Thoracic aorta (tissue), 2 donors: ENCODE results near the gene FAM83E. TPM values are rescaled to one million over a fixed set of nuclear protein-coding genes. Genes with fewer than 3 reads are reported as not detected.

Source experiments
- ATAC-seq: fragments of 150-250 bp; one replicate; pipeline ENCODE4 v1.8.0; 2017; ENCODE audit warnings: low read depth; ENCODE audit not compliant: insufficient number of reproducible peaks, low FRiP score
- DNase-seq: peaks from one replicate; pipeline ENCODE4 v3.0.0-alpha.2; 2020; ENCODE audit warnings: low spot score
- H3K27ac ChIP-seq, 2 donors: fragments of 200-600 bp; sonication (generic); 1 replicate in 1 of 2; 2 replicates in 1 of 2; pipeline ENCODE4 v1.5.1; 2016; ENCODE audit warnings: mild to moderate bottlenecking in 2 of 2, moderate library complexity in 2 of 2
- H3K27me3 ChIP-seq: fragments of 200-600 bp; sonication (generic); replicated peaks from 2 replicates; pipeline ENCODE4 v1.6.0; 2016; ENCODE audit warnings: mild to moderate bottlenecking; ENCODE audit not compliant: insufficient read depth
- H3K36me3 ChIP-seq: fragments of 200-600 bp; sonication (generic); one replicate; pipeline ENCODE4 v1.5.1; 2016
- H3K4me1 ChIP-seq, 2 donors: fragments of 200-600 bp; sonication (generic); 1 replicate in 1 of 2; 2 replicates in 1 of 2; pipeline versions ENCODE4 v1.5.1 to v1.6.0; 2016; ENCODE audit warnings: low read depth in 2 of 2, mild to moderate bottlenecking in 1 of 2; ENCODE audit not compliant: control insufficient read depth in 1 of 2
- H3K4me3 ChIP-seq: fragments of 200-600 bp; sonication (generic); 2 replicates; pipeline ENCODE4 v1.5.1; 2016; ENCODE audit warnings: mild to moderate bottlenecking
- H3K9me3 ChIP-seq: fragments of 200-600 bp; sonication (generic); 2 replicates; pipeline ENCODE4 v1.5.1; 2016
- total RNA-seq, 2 donors: library from RNA; depleted of rRNA; stranded (reverse); fragments of >200 nt; gene quantifications; one replicate each; pipeline versions ENCODE4 v1.1.0 to v1.2.3, GENCODE V29; 2016
- TF ChIP-seq, protein P1 (sequence below): fragments of 200-600 bp; sonication (generic); IDR thresholded peaks from one replicate; pipeline ENCODE4 v1.5.1; 2019; ENCODE audit warnings: antibody characterized with exemption

Gene FAM83E
- total RNA-seq, 2 donors from 2014 or later = 2.0 TPM; not detected in 1

DNA sequence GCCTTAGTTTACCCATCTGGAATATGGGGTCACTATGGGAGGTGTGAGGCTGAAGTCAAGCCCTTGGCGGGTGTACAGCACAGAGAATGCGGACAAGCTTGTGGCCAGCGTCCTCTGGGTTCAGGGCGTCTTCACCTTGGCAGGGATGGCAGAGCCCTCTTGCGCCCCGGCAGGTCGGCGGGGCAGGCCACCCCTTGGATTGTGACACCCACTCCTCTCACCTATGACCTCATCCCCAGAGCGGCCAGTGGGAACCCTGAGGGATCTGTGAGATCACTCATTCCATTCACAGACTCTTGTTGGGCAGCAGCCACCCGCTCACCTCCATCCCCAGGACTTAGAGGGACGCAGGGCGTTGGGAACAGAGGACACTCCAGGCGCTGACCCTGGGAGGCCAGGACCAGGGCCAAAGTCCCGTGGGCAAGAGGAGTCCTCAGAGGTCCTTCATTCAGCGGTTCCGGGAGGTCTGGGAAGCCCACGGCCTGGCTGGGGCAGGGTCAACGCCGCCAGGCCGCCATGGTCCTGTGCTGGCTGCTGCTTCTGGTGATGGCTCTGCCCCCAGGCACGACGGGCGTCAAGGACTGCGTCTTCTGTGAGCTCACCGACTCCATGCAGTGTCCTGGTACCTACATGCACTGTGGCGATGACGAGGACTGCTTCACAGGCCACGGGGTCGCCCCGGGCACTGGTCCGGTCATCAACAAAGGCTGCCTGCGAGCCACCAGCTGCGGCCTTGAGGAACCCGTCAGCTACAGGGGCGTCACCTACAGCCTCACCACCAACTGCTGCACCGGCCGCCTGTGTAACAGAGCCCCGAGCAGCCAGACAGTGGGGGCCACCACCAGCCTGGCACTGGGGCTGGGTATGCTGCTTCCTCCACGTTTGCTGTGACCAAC lies 8.2 kb downstream of the FAM83E start, which contains the start of gene SPACA4:
Gene SPACA4, plus strand, starts transcription at position 280 of the 896 bp plus-strand sequence. Its CDS starts 237 bp downstream, at position 517.
- Histone ChIP-seq H3K4me3 (no peak within 1 kb of the TSS), H3K27me3 (no peaks in the 10 kb centered on the region), H3K9me3 (no peaks in the 10 kb centered on the region), H3K4me1 (no peaks in the 10 kb centered on the region), H3K27ac (no peak within 1 kb of the TSS), H3K36me3 (no peaks in the 10 kb centered on the region)
- no peak for ATAC-seq
- TF ChIP-seq, protein P1, sequence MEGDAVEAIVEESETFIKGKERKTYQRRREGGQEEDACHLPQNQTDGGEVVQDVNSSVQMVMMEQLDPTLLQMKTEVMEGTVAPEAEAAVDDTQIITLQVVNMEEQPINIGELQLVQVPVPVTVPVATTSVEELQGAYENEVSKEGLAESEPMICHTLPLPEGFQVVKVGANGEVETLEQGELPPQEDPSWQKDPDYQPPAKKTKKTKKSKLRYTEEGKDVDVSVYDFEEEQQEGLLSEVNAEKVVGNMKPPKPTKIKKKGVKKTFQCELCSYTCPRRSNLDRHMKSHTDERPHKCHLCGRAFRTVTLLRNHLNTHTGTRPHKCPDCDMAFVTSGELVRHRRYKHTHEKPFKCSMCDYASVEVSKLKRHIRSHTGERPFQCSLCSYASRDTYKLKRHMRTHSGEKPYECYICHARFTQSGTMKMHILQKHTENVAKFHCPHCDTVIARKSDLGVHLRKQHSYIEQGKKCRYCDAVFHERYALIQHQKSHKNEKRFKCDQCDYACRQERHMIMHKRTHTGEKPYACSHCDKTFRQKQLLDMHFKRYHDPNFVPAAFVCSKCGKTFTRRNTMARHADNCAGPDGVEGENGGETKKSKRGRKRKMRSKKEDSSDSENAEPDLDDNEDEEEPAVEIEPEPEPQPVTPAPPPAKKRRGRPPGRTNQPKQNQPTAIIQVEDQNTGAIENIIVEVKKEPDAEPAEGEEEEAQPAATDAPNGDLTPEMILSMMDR = no peak
- no peak for DNase-seq

DNA sequence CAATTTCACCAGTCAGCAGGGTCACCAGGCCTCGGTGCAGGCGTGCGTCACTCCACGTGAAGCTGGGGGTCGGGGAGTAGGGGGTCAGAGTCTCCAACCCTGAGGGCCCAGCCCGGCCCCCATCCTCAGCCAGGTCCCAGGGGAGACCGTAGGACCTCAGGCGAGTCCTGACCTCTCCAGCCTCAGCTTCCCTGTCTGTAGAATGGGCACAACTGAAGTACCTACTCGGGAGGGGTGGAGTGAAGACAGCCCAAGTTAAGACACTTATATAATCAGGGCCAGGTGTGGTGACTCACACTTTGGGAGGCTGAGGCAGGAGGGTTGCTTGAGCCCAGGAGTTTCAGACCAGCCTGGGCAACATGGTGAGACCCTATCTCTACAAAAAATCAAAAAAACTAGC lies 11.0 kb downstream of the FAM83E start:
- Histone ChIP-seq H3K27me3 (no peaks in the 10 kb centered on the region), H3K27ac (no peak overlapping the region), H3K4me1 (no peaks in the 10 kb centered on the region), H3K4me3 (no peak overlapping the region), H3K9me3 (no peaks in the 10 kb centered on the region), H3K36me3 (no peaks in the 10 kb centered on the region)
- ATAC-seq = no peak
- no peak for DNase-seq
- TF ChIP-seq, protein P1 = no peak

DNA sequence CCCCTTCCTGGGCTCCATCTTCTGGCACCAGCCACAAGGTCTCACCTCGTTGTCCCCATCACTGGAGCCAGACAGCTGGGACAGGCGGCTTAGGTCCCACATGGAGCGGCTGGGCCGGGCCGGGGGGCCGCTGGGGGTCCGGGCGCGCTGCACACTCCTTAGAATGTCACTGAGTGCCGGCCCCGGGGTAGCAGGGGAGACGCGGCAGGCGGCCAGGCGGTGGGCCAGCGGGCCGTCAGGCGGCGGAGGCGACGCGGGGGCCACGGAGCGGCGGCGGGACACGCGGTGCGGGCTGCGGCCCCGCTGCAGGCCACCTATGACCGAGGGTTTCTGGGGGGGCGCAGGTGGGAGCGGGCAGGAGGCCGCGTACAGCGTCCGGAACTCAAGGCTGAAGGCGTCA lies 11.4 kb downstream of the FAM83E start:
- Histone ChIP-seq H3K4me1 (no peaks in the 10 kb centered on the region), H3K9me3 (no peaks in the 10 kb centered on the region), H3K27ac (no peak overlapping the region), H3K36me3 (no peaks in the 10 kb centered on the region), H3K4me3 (no peak overlapping the region), H3K27me3 (no peaks in the 10 kb centered on the region)
- TF ChIP-seq, protein P1 = no peak
- DNase-seq (no peak), ATAC-seq (no peak)

DNA sequence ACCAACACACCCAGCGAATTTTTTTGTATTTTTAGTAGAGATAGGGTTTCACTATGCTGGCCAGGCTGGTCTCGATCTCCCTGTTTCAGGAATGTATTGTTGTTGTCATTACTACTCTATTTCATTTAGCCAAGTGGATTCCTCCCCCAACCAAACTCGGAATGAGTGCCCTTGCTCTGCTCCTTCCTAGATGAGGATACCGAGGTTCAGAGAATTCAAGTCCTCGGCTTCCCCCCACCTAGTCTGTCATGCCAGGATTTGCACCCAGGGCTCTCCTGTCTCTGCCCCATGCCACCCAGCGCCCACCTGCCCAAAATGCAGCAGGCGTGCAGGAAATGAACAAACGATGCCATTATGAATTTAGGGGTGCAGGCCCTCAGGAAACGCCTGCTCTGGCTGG lies 11.9 kb downstream of the FAM83E start:
- Histone ChIP-seq H3K27ac (no peak overlapping the region), H3K9me3 (no peaks in the 10 kb centered on the region), H3K36me3 (no peaks in the 10 kb centered on the region), H3K4me3 (no peak overlapping the region), H3K27me3 (no peaks in the 10 kb centered on the region), H3K4me1 (no peaks in the 10 kb centered on the region)
- DNase-seq = no peak
- TF ChIP-seq, protein P1 = no peak
- no peak for ATAC-seq

DNA sequence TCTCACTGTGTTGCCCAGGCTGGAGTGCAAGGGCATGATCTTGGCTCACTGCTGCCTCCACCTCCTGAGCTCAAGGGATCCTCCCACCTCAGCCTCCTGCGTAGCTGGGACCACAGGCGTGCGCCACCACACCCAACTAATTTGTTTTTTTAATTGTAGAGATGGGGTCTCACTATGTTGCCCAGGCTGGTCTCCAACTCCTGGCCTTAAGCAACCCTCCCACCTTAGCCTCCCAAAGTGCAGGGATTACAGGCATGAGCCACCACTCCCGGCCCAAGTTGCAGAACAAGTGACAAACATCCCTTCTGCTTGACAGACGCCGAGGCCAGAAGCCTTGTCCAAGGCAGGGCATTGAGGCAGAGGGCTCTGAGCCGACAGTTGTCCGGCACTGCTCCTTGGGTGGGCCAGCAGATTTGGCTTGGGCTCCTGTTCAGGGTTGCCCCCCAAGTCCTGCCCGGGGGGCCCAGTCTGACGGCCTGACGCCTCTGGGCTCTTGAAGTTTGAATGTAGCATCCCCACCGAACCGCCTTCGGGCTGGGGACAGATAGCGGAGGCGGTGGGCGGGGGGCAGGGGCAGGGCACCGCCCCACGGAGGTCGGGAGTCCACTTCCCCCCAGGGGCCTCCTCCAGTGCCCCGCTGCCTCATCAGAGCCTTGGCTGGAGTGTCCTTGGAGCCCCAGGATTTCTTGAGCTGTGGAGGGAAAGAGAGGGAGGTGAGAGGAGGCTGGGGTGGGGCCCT lies 14.0 kb downstream of the FAM83E start:
- H3K27ac ChIP-seq = no peak overlapping the region
- no peaks in the 10 kb centered on the region for H3K4me1 ChIP-seq
- TF ChIP-seq, protein P1 = no peak
- no peaks in the 10 kb centered on the region for H3K9me3 ChIP-seq
- H3K4me3 ChIP-seq = no peak overlapping the region
- DNase-seq (no peak), ATAC-seq (no peak)
- H3K36me3 ChIP-seq = no peaks in the 10 kb centered on the region
- H3K27me3 ChIP-seq = no peaks in the 10 kb centered on the region
